Endothelial cell of umbilical vein (primary cell): Measurements from ENCODE around the gene PRKCB. TPM values are rescaled to one million over a fixed set of nuclear protein-coding genes. Genes with fewer than 3 reads are reported as not detected.

Experiments used
- BruUV-seq: library from RNA; stranded (reverse); fragments of 400-500 nt; replicated peaks from 2 replicates; lab custom pipeline; 2021; lab: Mats Ljungman, UMichigan
- CTCF ChIA-PET: fragments of 300-600, 350-600 bp; sonication (Branson Sonifier 250); formaldehyde crosslinking; loops from one replicate; lab custom pipeline; 2021; ENCODE audit warnings: antibody characterized with exemption, inconsistent platforms; lab: Charles Lee
- POLR2A ChIA-PET: fragments of 300-600, 350-600 bp; sonication (Branson Sonifier 250); formaldehyde crosslinking; loops from one replicate; lab custom pipeline; 2021; ENCODE audit warnings: antibody characterized with exemption, inconsistent platforms; lab: Charles Lee
- DNase-seq: peaks from one replicate; pipeline ENCODE4 v3.0.0-alpha.2; 2011; ENCODE audit warnings: low read depth, low spot score
- FAIRE-seq: peaks from 2 replicates; lab custom pipeline; 2011; peaks lifted over from hg19 to GRCh38; lab: Jason Lieb, UNC
- H2AFZ ChIP-seq: 2 replicates; pipeline ENCODE4 v1.6.0; 2012; ENCODE audit warnings: low read depth, low read length, control low read depth, inconsistent platforms
- H3K27ac ChIP-seq: 2 replicates; pipeline ENCODE4 v1.5.1; 2011; ENCODE audit warnings: low read depth, mild to moderate bottlenecking, control low read depth, low read length, moderate library complexity; ENCODE audit not compliant: insufficient read depth
- H3K27me3 ChIP-seq, 2 experiments: 2 replicates each; pipeline versions ENCODE4 v1.6.0 to v1.6.1; 2011; ENCODE audit warnings: low read length in 2 of 2, mixed read lengths in 1 of 2; ENCODE audit not compliant: control insufficient read depth in 2 of 2, insufficient read depth in 2 of 2
- H3K36me3 ChIP-seq, 2 experiments: 2 replicates in 1 of 2; 3 replicates in 1 of 2; pipeline ENCODE4 v1.5.1; 2011; ENCODE audit warnings: low read length in 2 of 2, mild to moderate bottlenecking in 1 of 2, moderate library complexity in 1 of 2; ENCODE audit not compliant: control insufficient read depth in 2 of 2, insufficient read depth in 2 of 2; ENCODE audit errors: extremely low read depth in 1 of 2
- H3K4me1 ChIP-seq: 3 replicates; pipeline ENCODE4 v1.5.1; 2011; ENCODE audit warnings: mild to moderate bottlenecking, low read length; ENCODE audit not compliant: control insufficient read depth, insufficient read depth; ENCODE audit errors: extremely low read depth
- H3K4me2 ChIP-seq: 2 replicates; pipeline ENCODE4 v1.6.1; 2011; ENCODE audit warnings: low read length, control low read depth, mixed read lengths; ENCODE audit not compliant: insufficient read depth
- H3K4me3 ChIP-seq, 3 experiments: fragments of 200-600 bp in 1 of 3; sonication (generic), shearing (Covaris generic) in 1 of 3; replicated peaks in 1 of 3; 2 replicates each; pipeline ENCODE4 v1.5.1; 2011 to 2016; ENCODE audit warnings: control low read depth in 3 of 3, low read length in 3 of 3, mild to moderate bottlenecking in 2 of 3, inconsistent platforms in 1 of 3, low read depth in 1 of 3, moderate library complexity in 1 of 3; ENCODE audit not compliant: insufficient read depth in 1 of 3
- H3K79me2 ChIP-seq: 2 replicates; pipeline ENCODE4 v1.6.0; 2012; ENCODE audit warnings: low read length, inconsistent platforms; ENCODE audit not compliant: control insufficient read depth, insufficient read depth
- H3K9ac ChIP-seq: replicated peaks from 2 replicates; pipeline ENCODE3; 2011; ENCODE audit warnings: low read length, control low read depth; ENCODE audit not compliant: insufficient read depth; ENCODE audit errors: extremely low read depth
- H3K9me1 ChIP-seq: replicated peaks from 3 replicates; pipeline ENCODE4 v1.6.0; 2011; ENCODE audit warnings: mild to moderate bottlenecking, low read length; ENCODE audit not compliant: control insufficient read depth, insufficient read depth; ENCODE audit errors: extremely low read depth
- H3K9me3 ChIP-seq: replicated peaks from 2 replicates; pipeline ENCODE4 v1.5.1; 2012; ENCODE audit warnings: low read length, inconsistent platforms; ENCODE audit not compliant: control insufficient read depth, insufficient read depth
- H4K20me1 ChIP-seq: replicated peaks from 2 replicates; pipeline ENCODE3; 2011; ENCODE audit warnings: mild to moderate bottlenecking, low read length; ENCODE audit not compliant: control insufficient read depth, insufficient read depth; ENCODE audit errors: extremely low read depth
- CTCF ChIP-seq, 2 donors: IDR thresholded peaks; 1 replicate in 1 of 2; 2 replicates in 1 of 2; pipeline ENCODE4 v1.5.1; 2011; ENCODE audit warnings: low read length in 2 of 2, mild to moderate bottlenecking in 2 of 2, moderate library complexity in 2 of 2, control low read depth in 1 of 2, inconsistent platforms in 1 of 2, low read depth in 1 of 2; ENCODE audit not compliant: insufficient read depth in 1 of 2; ENCODE audit errors: extremely low read depth in 1 of 2
- EZH2 ChIP-seq: IDR thresholded peaks from 2 replicates; pipeline ENCODE4 v1.6.1; 2012; ENCODE audit warnings: borderline replicate concordance, low read depth, mild to moderate bottlenecking, moderate library complexity, low read length, inconsistent platforms; ENCODE audit not compliant: severe bottlenecking
- FOS ChIP-seq: IDR thresholded peaks from 2 replicates; pipeline ENCODE4 v1.6.1; 2011; ENCODE audit warnings: mild to moderate bottlenecking, low read length, moderate library complexity, borderline replicate concordance; ENCODE audit not compliant: insufficient read depth
- GATA2 ChIP-seq: IDR thresholded peaks from 2 replicates; pipeline ENCODE4 v1.7.0; 2011; ENCODE audit warnings: low read depth, mild to moderate bottlenecking, moderate library complexity, mixed read lengths, low read length; ENCODE audit not compliant: insufficient read length, insufficient read depth
- JUN ChIP-seq: IDR thresholded peaks from 2 replicates; pipeline ENCODE4 v1.6.1; 2011; ENCODE audit warnings: borderline replicate concordance, low read depth; ENCODE audit not compliant: insufficient read length, insufficient read depth
- MAX ChIP-seq: IDR thresholded peaks from 2 replicates; pipeline ENCODE4 v1.6.1; 2011; ENCODE audit not compliant: insufficient read depth, insufficient read length
- MYC ChIP-seq: IDR thresholded peaks from one replicate; pipeline ENCODE4 v1.6.1; 2011; ENCODE audit warnings: mild to moderate bottlenecking, low read depth, low read length
- POLR2A ChIP-seq: IDR thresholded peaks from 2 replicates; pipeline ENCODE4 v1.6.1; 2012; ENCODE audit warnings: low read depth, mild to moderate bottlenecking, control low read depth, low read length
- POLR2AphosphoS5 ChIP-seq: IDR thresholded peaks from 2 replicates; pipeline ENCODE4 v1.6.1; 2012; ENCODE audit warnings: low read depth, mild to moderate bottlenecking, control low read depth, low read length, moderate library complexity; ENCODE audit not compliant: insufficient read depth
- dilution Hi-C: fragments of 300-500 bp; cut with MboI; formaldehyde crosslinking; loops from one replicate; pipeline ENCODE4 v1.15.0; 2019; ENCODE audit warnings: low sequenced_read_pairs; ENCODE audit not compliant: extremely low pct_ligation_motif_present
- intact Hi-C: fragments of 100-400 bp; cut with micrococcal nuclease; formaldehyde crosslinking; loops from one replicate; pipeline ENCODE4 v1.10.0; 2022
- polyA plus RNA-seq, 4 experiments: library from polyadenylated mRNA; depleted of rRNA in 3 of 4; stranded (reverse) in 3 of 4; unstranded in 1 of 4; fragments of >200 nt; gene quantifications; 2 replicates each; pipeline versions ENCODE4 v1.2.1 to v1.2.3, GENCODE V29; 2011 to 2012; ENCODE audit warnings: missing spikeins in 1 of 4
- total RNA-seq: library from RNA; stranded (reverse); gene quantifications from 2 replicates; pipeline ENCODE4 v1.2.3, GENCODE V29; 2021

PRKCB gene
- total and polyA plus RNA-seq, 2 donors (not counting 3 experiments of a cell fraction or from before 2014, with no cell fraction given): 0.01 TPM; not detected in 1

GRCh38 chr16:24051125-24051524 lies 215.3 kb downstream of the PRKCB start:
- H3K4me2 ChIP-seq: no peak overlapping the region
- FAIRE-seq (no peak), DNase-seq (no peak)
- peaks cover 0 to 1% of the 10 kb centered on the region in 2 experiments for H3K27me3 ChIP-seq
- no peaks in the 10 kb centered on the region for H4K20me1 ChIP-seq
- H3K36me3 ChIP-seq: no peaks in the 10 kb centered on the region
- no peak overlapping the region for H2AFZ ChIP-seq
- H3K4me3 ChIP-seq: no peak overlapping the region
- ChIA-PET CTCF (interaction anchor here (1.4 to 1.5 kb wide), 2 partner anchors 20 to 449 kb away, joined by 4 to 5 read pairs; no protein-coding TSS in a partner anchor), POLR2A (no interaction called here)
- BruUV-seq: no TSS peak
- H3K79me2 ChIP-seq: no peaks in the 10 kb centered on the region
- intact Hi-C loops: no loop called here
- H3K27ac ChIP-seq: no peak overlapping the region
- H3K4me1 ChIP-seq: no peaks in the 10 kb centered on the region
- H3K9ac ChIP-seq: no peak overlapping the region
- H3K9me3 ChIP-seq: no peaks in the 10 kb centered on the region
- no peak for TF ChIP-seq POLR2A
- TF ChIP-seq EZH2: no peak
- TF ChIP-seq JUN: no peak
- no peak for TF ChIP-seq GATA2
- TF ChIP-seq MYC: no peak
- no peak for TF ChIP-seq FOS
- no peak for TF ChIP-seq MAX
- no peak for TF ChIP-seq CTCF (IDR thresholded peaks at IDR 0.05; ENCODE audit: extremely low read depth in 1 of 2, insufficient read depth in 1 of 2, low read depth in 1 of 2, low read length in 2 of 2)
- no peak for TF ChIP-seq POLR2AphosphoS5
- dilution Hi-C loops: no loop called here
- H3K9me1 ChIP-seq: no peaks in the 10 kb centered on the region
